Ramos (cell line): ENCODE results near the gene ALK.

ENCODE experiments used
- in situ Hi-C: fragments of 300-500 bp; cut with MboI; formaldehyde crosslinking; loops from one replicate; pipeline ENCODE4 v1.14.3; 2022; ENCODE audit warnings: low sequenced_read_pairs; ENCODE audit not compliant: unreplicated experiment

The ALK gene

GRCh38 chr2:29519338-29519925, 402.0 kb downstream of the ALK start:
- in situ Hi-C loops: no loop called here

- in situ Hi-C loops: no loop called here
Measured at GRCh38 chr2:29518646-29519337, 402.6 kb downstream of the ALK start.

- in situ Hi-C loops: no loop called here
Measured at GRCh38 chr2:29518010-29518409, 403.4 kb downstream of the ALK start.

GRCh38 chr2:29517413-29517812, 404.0 kb downstream of the ALK start:
- in situ Hi-C loops: no loop called here

- in situ Hi-C loops: no loop called here
Measured at GRCh38 chr2:29516767-29517166, 404.6 kb downstream of the ALK start.

GRCh38 chr2:29509878-29510277, 411.5 kb downstream of the ALK start:
- in situ Hi-C loops: no loop called here

GRCh38 chr2:29509397-29509796, 412.0 kb downstream of the ALK start:
- in situ Hi-C loops: no loop called here

GRCh38 chr2:29504746-29505145, 416.6 kb downstream of the ALK start:
- in situ Hi-C loops: no loop called here

GRCh38 chr2:29502460-29502911, 418.9 kb downstream of the ALK start:
- in situ Hi-C loops: no loop called here

GRCh38 chr2:29497375-29497774, 424.0 kb downstream of the ALK start:
- in situ Hi-C loops: no loop called here

GRCh38 chr2:29496198-29496597, 425.2 kb downstream of the ALK start:
- in situ Hi-C loops: no loop called here

- in situ Hi-C loops: no loop called here
Measured at GRCh38 chr2:29495536-29496060, 425.8 kb downstream of the ALK start.

- in situ Hi-C loops: no loop called here
Measured at GRCh38 chr2:29495068-29495467, 426.3 kb downstream of the ALK start.

GRCh38 chr2:29492701-29493100, 428.7 kb downstream of the ALK start:
- in situ Hi-C loops: no loop called here

GRCh38 chr2:29490045-29490444, 431.3 kb downstream of the ALK start:
- in situ Hi-C loops: no loop called here

GRCh38 chr2:29489568-29489967, 431.8 kb downstream of the ALK start:
- in situ Hi-C loops: no loop called here

- in situ Hi-C loops: no loop called here
Measured at GRCh38 chr2:29487967-29488555, 433.3 kb downstream of the ALK start.

- in situ Hi-C loops: no loop called here
Measured at GRCh38 chr2:29485631-29486030, 435.8 kb downstream of the ALK start.

GRCh38 chr2:29485117-29485516, 436.3 kb downstream of the ALK start:
- in situ Hi-C loops: no loop called here

GRCh38 chr2:29482867-29483266, 438.5 kb downstream of the ALK start:
- in situ Hi-C loops: no loop called here

GRCh38 chr2:29482348-29482747, 439.0 kb downstream of the ALK start:
- in situ Hi-C loops: no loop called here
